Measurements from ENCODE around the gene ITPK1. TPM values are rescaled to one million over a fixed set of nuclear protein-coding genes. Genes with fewer than 3 reads are reported as not detected.

Gene ITPK1
- total and polyA plus RNA-seq, 2 donors (not counting 3 experiments of a cell fraction or from before 2014, with no cell fraction given), result 39.6 to 51.8 TPM

- no peak overlapping the region for H2AFZ ChIP-seq (ENCODE audit: low read depth, low read length)
- DNase-seq (ENCODE audit: low read depth, low spot score) (no peak), FAIRE-seq (no peak)
- H3K9me1 ChIP-seq (replicated peaks; ENCODE audit: control insufficient read depth, extremely low read depth, insufficient read depth, low read length), result no peaks in the 10 kb centered on the region
- intact Hi-C loops (cut with micrococcal nuclease) (loop anchor here (5.0 kb wide), 2 partner anchors 592 to 667 kb away; no protein-coding TSS in a partner anchor), dilution Hi-C loops (cut with MboI; ENCODE audit: extremely low pct_ligation_motif_present, low sequenced_read_pairs) (loop anchor here (25.0 kb wide), 1 partner anchor 187 kb away; no protein-coding TSS in a partner anchor)
- no peak overlapping the region for H3K4me2 ChIP-seq (ENCODE audit: insufficient read depth, low read length)
- no peaks in the 10 kb centered on the region for H3K79me2 ChIP-seq (ENCODE audit: control insufficient read depth, insufficient read depth, low read length)
- H3K36me3 ChIP-seq (ENCODE audit: control insufficient read depth in 2 of 2, extremely low read depth in 1 of 2, insufficient read depth in 2 of 2, low read length in 2 of 2), result no peaks in the 10 kb centered on the region
- no peaks in the 10 kb centered on the region for H3K27me3 ChIP-seq (ENCODE audit: control insufficient read depth in 2 of 2, insufficient read depth in 2 of 2, low read length in 2 of 2)
- H3K4me1 ChIP-seq (ENCODE audit: control insufficient read depth, extremely low read depth, insufficient read depth, low read length), result peaks cover 5% of the 10 kb centered on the region
- no peaks in the 10 kb centered on the region for H4K20me1 ChIP-seq (replicated peaks; ENCODE audit: control insufficient read depth, extremely low read depth, insufficient read depth, low read length)
- ChIA-PET POLR2A (no interaction called here), CTCF (interaction anchor here (1.9 to 3.2 kb wide), 2 partner anchors 163 to 182 kb away, joined by 9 to 38 read pairs; no protein-coding TSS in a partner anchor)
- no peak overlapping the region for H3K4me3 ChIP-seq (replicated peaks in 1 of 3; ENCODE audit: insufficient read depth in 1 of 3, low read depth in 1 of 3, low read length in 3 of 3)
- H3K9ac ChIP-seq (replicated peaks; ENCODE audit: extremely low read depth, insufficient read depth, low read length), result no peak overlapping the region
- H3K9me3 ChIP-seq (replicated peaks; ENCODE audit: control insufficient read depth, insufficient read depth, low read length), result no peaks in the 10 kb centered on the region
- TF ChIP-seq MAX (IDR thresholded peaks at IDR 0.05; ENCODE audit: insufficient read depth, insufficient read length) (no peak), MYC (IDR thresholded peaks at IDR 0.05; ENCODE audit: low read depth, low read length) (no peak), EZH2 (IDR thresholded peaks at IDR 0.05; ENCODE audit: borderline replicate concordance, low read depth, low read length, severe bottlenecking) (no peak), JUN (IDR thresholded peaks at IDR 0.05; ENCODE audit: borderline replicate concordance, insufficient read depth, insufficient read length, low read depth) (no peak), FOS (IDR thresholded peaks at IDR 0.05; ENCODE audit: borderline replicate concordance, insufficient read depth, low read length) (no peak), POLR2AphosphoS5 (IDR thresholded peaks at IDR 0.05; ENCODE audit: insufficient read depth, low read depth, low read length) (no peak), CTCF (IDR thresholded peaks at IDR 0.05; ENCODE audit: extremely low read depth in 1 of 2, insufficient read depth in 1 of 2, low read depth in 1 of 2, low read length in 2 of 2) (no peak), POLR2A (IDR thresholded peaks at IDR 0.05; ENCODE audit: low read depth, low read length) (no peak), GATA2 (IDR thresholded peaks at IDR 0.05; ENCODE audit: insufficient read depth, insufficient read length, low read depth, low read length) (no peak)
- BruUV-seq (replicated peaks), result no TSS peak
- no peak overlapping the region for H3K27ac ChIP-seq (ENCODE audit: insufficient read depth, low read depth, low read length)
Observed at GRCh38 chr14:92950773-92951172, 165.0 kb downstream of the ITPK1 start.
